IPS-20b (cell line): ENCODE data around the gene CDK14.

Experiments used
- H3K27ac ChIP-seq: one replicate; pipeline ENCODE4 v1.5.1; 2013; ENCODE audit warnings: low read length
- H3K27me3 ChIP-seq: 2 replicates; pipeline ENCODE4 v1.6.1; 2013; ENCODE audit warnings: mild to moderate bottlenecking, low read length, inconsistent platforms; ENCODE audit not compliant: insufficient read depth
- H3K36me3 ChIP-seq: 2 replicates; pipeline ENCODE4 v1.6.1; 2013; ENCODE audit warnings: low read depth, mild to moderate bottlenecking, inconsistent platforms, low read length, moderate library complexity; ENCODE audit not compliant: insufficient read depth
- H3K4me1 ChIP-seq: 2 replicates; pipeline ENCODE4 v1.6.1; 2013; ENCODE audit warnings: mild to moderate bottlenecking, control low read depth, inconsistent platforms, low read length, moderate library complexity; ENCODE audit not compliant: insufficient read depth
- H3K4me3 ChIP-seq: 2 replicates; pipeline ENCODE4 v1.5.1; 2013; ENCODE audit warnings: mild to moderate bottlenecking, low read length, inconsistent platforms
- H3K9ac ChIP-seq: 2 replicates; pipeline ENCODE4 v1.6.1; 2013; ENCODE audit warnings: low read depth, mild to moderate bottlenecking, inconsistent platforms, low read length, moderate library complexity
- H3K9me3 ChIP-seq: 2 replicates; pipeline ENCODE4 v1.6.1; 2013; ENCODE audit warnings: mild to moderate bottlenecking, low read depth, low read length, inconsistent platforms; ENCODE audit not compliant: insufficient read depth

The CDK14 gene

DNA sequence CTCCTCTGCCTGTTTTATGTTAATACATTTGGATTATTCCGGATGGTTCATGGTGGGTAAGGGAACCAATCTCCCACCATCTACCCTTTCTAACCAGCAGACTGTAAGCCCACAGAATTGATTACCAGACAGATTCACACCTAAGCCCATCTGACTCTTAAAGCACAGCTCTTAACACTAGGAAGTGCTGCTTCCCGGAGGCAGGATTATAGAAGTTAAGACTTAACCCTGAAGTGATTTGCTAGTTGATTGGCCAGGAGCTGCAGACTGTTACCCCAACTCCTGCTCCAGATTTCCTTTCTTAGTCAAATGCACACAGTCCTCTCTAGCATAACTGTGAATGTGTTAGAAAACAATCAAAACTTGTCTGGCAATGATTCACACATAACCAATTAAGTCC lies 221.7 kb downstream of the CDK14 start:
- Histone ChIP-seq H3K27me3 (no peaks in the 10 kb centered on the region), H3K4me3 (no peak overlapping the region), H3K9ac (0 out of 2 replicates have a peak overlapping the region, but pooled peaks have one; percentile 22), H3K9me3 (no peaks in the 10 kb centered on the region), H3K27ac (no peak overlapping the region), H3K4me1 (peaks cover 9% of the 10 kb centered on the region; the same call in 1 of the 2 replicates), H3K36me3 (no peaks in the 10 kb centered on the region)

DNA sequence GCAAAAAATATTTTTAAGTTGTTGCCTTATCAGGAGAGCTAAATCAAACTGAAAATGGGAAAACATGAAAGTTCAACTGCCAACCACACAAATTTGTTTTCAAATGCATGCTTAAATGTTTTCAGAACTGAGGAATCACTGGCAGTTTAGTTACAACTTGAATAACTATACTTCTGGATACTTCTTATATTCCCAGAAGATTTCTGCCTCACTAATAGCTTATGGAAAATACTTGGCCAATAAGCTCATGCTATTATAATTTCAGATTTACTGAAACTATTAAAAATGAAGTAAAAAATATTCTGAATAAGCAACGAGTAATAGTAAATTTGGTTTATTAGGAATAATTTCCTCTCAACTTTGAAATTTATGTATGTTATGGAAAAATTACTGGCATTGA lies 222.2 kb downstream of the CDK14 start:
- Histone ChIP-seq H3K4me1 (peaks cover 9% of the 10 kb centered on the region; the same call in 1 of the 2 replicates), H3K27ac (no peak overlapping the region), H3K36me3 (no peaks in the 10 kb centered on the region), H3K9ac (no peak overlapping the region), H3K4me3 (no peak overlapping the region), H3K27me3 (no peaks in the 10 kb centered on the region), H3K9me3 (no peaks in the 10 kb centered on the region)

DNA sequence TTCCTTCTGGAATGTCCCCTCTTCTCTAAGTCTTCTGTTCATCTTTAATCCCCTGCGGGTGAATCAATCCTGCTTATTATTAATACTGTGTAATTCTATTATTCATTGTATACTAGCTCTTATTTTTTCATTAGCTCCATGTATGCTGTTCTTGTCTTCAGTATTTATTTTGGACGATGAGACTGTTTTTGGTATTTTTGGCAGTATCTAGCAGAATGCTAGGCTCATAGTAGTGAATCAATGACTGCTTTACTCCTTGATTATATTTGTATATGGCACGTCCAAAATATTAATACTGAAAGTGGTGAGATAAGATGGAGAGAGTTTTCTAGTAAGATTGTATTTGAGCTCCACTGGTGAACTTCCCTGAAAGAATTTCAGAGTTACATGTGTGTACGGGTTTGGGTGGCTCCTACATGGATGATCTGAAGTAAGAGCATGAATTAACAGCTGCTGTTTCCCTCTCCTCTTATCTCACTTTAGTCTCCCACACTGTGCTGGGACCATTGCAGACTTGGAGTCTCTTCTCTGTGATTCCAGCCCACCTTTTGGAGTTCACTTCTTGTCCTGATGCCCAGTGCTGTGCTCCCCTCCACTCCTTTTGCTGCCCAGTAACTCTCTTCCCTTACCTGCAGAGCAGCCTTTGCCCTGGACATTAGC lies 226.0 kb downstream of the CDK14 start:
- Histone ChIP-seq H3K27me3 (no peaks in the 10 kb centered on the region), H3K9me3 (no peaks in the 10 kb centered on the region), H3K36me3 (no peaks in the 10 kb centered on the region), H3K4me1 (peaks cover 9% of the 10 kb centered on the region; the same call in 1 of the 2 replicates), H3K9ac (no peak overlapping the region), H3K4me3 (no peak overlapping the region), H3K27ac (no peak overlapping the region)

DNA sequence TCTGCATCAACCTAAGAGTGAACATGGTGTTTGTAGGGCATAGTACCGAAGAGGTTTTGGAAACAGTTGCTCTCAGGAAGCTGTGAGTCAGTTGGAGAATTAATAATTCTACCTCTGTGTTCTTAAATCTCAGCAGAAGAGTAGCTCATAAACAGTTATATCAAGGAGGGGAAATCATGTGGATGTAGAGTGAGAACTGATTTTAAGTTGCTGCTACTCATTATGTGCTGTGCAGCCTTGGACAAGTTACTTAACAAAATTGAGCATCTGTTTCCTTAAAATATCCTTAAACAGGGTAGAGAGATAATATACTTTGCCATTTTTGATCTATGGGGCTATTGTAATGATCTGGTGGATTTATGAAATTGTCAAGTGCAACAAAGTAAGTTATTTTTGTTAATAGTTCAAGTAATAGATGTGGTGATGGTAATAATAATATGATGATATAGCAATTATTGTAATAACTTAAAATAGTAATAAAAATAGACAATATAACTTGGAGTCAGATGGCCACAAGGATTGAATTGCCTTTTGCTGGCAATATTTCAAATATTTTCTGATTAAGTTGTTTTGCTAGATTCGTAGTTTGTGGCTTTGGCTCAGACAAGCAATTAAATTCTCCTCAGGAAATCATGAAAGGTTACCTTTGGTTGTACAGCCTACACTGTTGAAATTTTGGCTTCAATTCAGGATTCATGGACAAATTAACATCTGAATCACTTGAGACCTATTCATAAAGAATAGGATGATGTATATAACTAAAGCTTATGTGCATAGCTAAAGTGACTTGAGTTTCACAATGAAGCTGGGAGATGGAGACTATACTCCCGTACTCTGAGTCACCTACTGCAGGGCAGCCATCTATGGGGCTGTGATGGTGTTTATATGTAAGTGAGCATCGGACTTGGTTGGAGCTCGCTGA lies 228.5 kb downstream of the CDK14 start:
- Histone ChIP-seq H3K4me1 (no peaks in the 10 kb centered on the region), H3K36me3 (no peaks in the 10 kb centered on the region), H3K9me3 (peaks cover 10% of the 10 kb centered on the region), H3K27ac (no peak overlapping the region), H3K27me3 (no peaks in the 10 kb centered on the region), H3K4me3 (no peak overlapping the region), H3K9ac (no peak overlapping the region)

DNA sequence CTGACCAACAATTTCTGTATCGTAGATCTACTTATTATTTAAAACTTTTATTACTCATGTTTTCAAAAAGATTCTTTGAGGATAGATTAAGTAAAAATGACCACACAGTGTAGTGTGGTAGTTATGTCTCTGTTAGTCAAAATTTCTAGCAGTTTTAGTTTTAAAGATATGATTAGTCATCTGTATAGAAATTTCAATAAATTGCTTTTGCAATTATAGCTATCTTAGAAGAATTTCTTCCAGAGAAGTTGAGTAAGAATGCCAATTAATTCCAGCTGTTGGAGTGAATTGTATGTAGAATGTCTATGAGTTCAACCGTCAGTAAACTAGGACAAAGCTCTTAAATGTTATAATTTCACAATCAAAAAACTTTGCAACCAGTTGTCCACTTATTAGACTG lies 229.7 kb downstream of the CDK14 start:
- peaks cover 16% of the 10 kb centered on the region for H3K9me3 ChIP-seq
- no peak overlapping the region for H3K27ac ChIP-seq
- H3K4me3 ChIP-seq, result no peak overlapping the region
- no peaks in the 10 kb centered on the region for H3K27me3 ChIP-seq
- H3K4me1 ChIP-seq, result no peaks in the 10 kb centered on the region
- no peaks in the 10 kb centered on the region for H3K36me3 ChIP-seq
- no peak overlapping the region for H3K9ac ChIP-seq

DNA sequence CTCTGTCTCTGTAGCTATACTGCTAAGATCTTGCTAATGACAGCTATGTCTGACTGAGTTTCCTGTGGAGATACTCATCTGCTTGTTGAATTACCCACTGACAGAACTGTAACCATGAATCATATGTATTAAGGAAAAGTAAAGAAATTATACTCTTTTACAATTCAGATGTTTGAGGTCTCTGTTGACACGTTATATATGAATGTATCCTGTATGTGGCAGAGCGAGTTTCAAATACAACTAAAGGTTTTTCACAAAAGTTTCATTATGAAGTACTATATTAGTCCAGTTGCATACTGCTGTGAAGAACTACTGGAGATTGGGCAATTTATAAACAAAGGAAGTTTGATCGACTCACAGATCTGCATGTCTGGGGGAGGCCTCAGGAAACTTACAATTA lies 232.5 kb downstream of the CDK14 start:
- Histone ChIP-seq H3K27ac (no peak overlapping the region), H3K4me1 (no peaks in the 10 kb centered on the region), H3K4me3 (no peak overlapping the region), H3K27me3 (no peaks in the 10 kb centered on the region), H3K9me3 (peaks cover 16% of the 10 kb centered on the region), H3K9ac (no peak overlapping the region), H3K36me3 (no peaks in the 10 kb centered on the region)

DNA sequence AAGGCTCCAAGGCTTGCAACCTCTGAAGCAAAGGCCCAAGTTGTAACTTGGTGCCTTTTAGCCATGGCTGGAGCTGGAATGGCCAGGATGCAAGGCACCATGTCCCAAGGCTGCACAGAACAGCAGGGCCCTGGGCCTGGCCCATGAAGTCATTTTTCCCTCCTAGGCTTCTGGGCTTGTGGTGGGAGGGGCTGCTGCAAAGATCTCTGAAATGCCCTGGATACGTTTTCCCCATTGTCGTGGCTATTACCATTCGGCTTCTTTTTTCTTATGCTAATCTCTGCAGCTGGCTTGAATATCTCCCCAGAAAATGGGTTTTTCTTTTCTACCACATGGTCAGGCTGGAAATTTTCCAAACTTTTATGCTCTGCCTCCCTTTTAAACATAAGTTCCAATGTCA lies 234.2 kb downstream of the CDK14 start:
- H3K4me3 ChIP-seq, result no peak overlapping the region
- H3K27ac ChIP-seq, result no peak overlapping the region
- no peaks in the 10 kb centered on the region for H3K36me3 ChIP-seq
- no peak overlapping the region for H3K9ac ChIP-seq
- H3K27me3 ChIP-seq, result no peaks in the 10 kb centered on the region
- H3K9me3 ChIP-seq, result peaks cover 16% of the 10 kb centered on the region
- no peaks in the 10 kb centered on the region for H3K4me1 ChIP-seq

DNA sequence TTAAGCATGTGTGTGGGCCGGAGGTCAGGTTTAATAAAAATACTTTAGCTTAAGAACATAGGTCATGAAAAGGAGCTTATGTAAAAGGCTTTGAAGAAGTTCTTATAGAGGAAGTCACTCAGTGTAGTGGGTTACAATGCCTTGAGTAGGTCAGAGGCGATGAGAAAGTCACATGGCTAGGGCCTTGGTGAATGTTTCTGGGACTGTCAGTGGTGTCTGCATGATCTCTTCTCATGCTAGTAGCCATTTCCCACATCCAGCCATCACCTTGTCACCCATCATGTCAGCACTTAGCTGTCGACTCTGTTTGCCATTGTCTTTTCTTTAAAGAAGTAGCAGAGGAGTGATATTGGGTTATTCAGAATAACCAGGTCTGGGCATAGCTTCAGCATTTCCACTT lies 236.6 kb downstream of the CDK14 start:
- Histone ChIP-seq H3K27ac (no peak overlapping the region), H3K9me3 (peaks cover 19% of the 10 kb centered on the region), H3K27me3 (no peaks in the 10 kb centered on the region), H3K4me1 (no peaks in the 10 kb centered on the region), H3K36me3 (no peaks in the 10 kb centered on the region), H3K4me3 (no peak overlapping the region), H3K9ac (no peak overlapping the region)

DNA sequence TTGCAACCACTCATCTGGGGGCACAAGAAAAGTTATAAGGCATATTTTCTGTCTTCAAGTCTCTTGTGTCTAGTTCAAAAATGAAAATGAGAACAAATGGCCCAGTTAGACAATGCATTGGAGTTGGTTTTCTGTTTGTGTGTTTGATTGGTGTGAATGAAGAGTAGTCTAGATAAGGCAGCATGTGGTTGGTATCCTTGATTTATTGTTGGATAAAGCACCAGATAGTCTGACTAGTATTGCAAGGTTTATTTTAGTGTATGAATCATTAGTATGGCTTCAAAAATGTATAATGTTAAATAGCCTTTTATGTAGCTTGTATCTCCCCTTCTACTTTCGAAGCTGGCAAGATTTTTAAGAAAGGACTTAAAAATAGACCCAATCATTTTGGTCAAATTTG lies 237.3 kb downstream of the CDK14 start:
- Histone ChIP-seq H3K4me3 (no peak overlapping the region), H3K9ac (no peak overlapping the region), H3K27me3 (no peaks in the 10 kb centered on the region), H3K36me3 (no peaks in the 10 kb centered on the region), H3K4me1 (no peaks in the 10 kb centered on the region), H3K9me3 (peaks cover 19% of the 10 kb centered on the region), H3K27ac (no peak overlapping the region)

DNA sequence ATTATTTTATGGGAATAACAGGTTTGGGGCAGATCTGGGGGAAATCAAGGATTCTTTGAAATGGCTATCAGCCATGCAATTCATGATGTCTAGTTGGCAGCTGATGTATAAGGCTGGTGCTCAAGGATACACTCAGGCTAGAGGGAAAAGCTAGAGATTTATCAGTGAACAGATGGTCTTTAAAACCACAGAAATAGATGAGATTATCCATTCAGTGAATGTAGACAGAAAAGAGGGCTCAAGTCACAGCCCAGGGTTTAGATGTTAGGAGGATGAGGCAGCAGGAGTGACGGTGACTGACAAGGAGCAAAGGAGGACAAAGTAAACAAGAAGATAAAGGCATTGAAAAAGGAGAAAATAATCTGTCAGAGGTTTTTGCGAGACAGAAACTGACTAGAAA lies 238.7 kb downstream of the CDK14 start:
- H3K36me3 ChIP-seq, result no peaks in the 10 kb centered on the region
- H3K4me3 ChIP-seq, result no peak overlapping the region
- no peaks in the 10 kb centered on the region for H3K27me3 ChIP-seq
- no peaks in the 10 kb centered on the region for H3K4me1 ChIP-seq
- H3K9ac ChIP-seq, result no peak overlapping the region
- H3K27ac ChIP-seq, result no peak overlapping the region
- H3K9me3 ChIP-seq, result peaks cover 7% of the 10 kb centered on the region

DNA sequence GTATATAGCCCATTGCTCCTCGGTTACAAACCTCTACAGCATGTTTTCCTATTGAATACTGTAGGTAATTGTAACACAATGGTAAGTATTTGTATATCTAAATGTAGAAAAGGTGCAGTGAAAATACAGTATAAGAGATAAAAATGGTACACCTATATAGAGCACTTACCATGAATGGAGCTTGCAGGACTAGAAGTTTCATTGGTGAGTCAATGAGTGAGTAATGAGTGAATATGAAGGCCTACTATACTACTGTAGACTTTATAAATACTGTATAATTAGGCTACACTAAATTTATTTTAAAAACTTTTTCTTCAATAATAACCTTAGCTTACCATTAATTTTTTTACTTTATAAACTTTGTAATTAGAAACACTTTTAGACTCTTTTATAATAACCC lies 239.7 kb downstream of the CDK14 start:
- Histone ChIP-seq H3K9me3 (peaks cover 3% of the 10 kb centered on the region; the same call in 1 of the 2 replicates), H3K4me1 (no peaks in the 10 kb centered on the region), H3K4me3 (no peak overlapping the region), H3K27ac (no peak overlapping the region), H3K36me3 (no peaks in the 10 kb centered on the region), H3K27me3 (no peaks in the 10 kb centered on the region), H3K9ac (no peak overlapping the region)

DNA sequence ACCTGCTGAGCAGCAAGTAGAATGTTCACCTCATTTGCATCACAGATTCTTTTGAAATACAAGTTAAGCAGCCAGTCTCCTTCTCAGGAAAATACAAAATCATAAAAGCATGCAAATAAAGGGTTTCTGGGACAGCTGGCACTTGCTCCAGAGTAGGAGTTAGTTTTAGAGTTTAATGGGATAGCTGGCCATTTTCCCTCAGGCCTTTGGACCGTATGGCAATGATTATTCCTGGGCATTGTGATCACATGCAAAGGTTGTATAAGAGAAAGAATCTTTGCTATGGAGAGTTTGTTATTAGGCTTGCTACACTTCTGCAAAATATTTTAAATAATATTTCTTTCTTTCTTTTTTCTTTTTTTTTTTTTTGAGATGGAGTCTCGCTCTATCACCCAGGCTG lies 240.8 kb downstream of the CDK14 start:
- H3K4me3 ChIP-seq, result no peak overlapping the region
- H3K9ac ChIP-seq, result no peak overlapping the region
- H3K36me3 ChIP-seq, result no peaks in the 10 kb centered on the region
- H3K27ac ChIP-seq, result no peak overlapping the region
- no peaks in the 10 kb centered on the region for H3K4me1 ChIP-seq
- peaks cover 3% of the 10 kb centered on the region; the same call in 1 of the 2 replicates for H3K9me3 ChIP-seq
- H3K27me3 ChIP-seq, result no peaks in the 10 kb centered on the region
